H1 (cell line): ENCODE results near the gene SPAG16. TPM values are rescaled to one million over a fixed set of nuclear protein-coding genes. Genes with fewer than 3 reads are reported as not detected.

Source experiments
- CTCF ChIP-seq, 3 experiments: IDR thresholded peaks; 1 replicate in 2 of 3; 2 replicates in 1 of 3; pipeline versions ENCODE4 v1.5.1 to v1.6.1; 2011; ENCODE audit warnings: low read length in 3 of 3, mild to moderate bottlenecking in 3 of 3, inconsistent platforms in 2 of 3, low read depth in 1 of 3, moderate library complexity in 1 of 3; ENCODE audit not compliant: insufficient read depth in 1 of 3; ENCODE audit errors: control extremely low read depth in 1 of 3
- EP300 ChIP-seq, 2 experiments: IDR thresholded peaks; 1 replicate in 1 of 2; 2 replicates in 1 of 2; pipeline ENCODE4 v1.6.1; 2011 to 2012; ENCODE audit warnings: low read depth in 2 of 2, low read length in 2 of 2, mild to moderate bottlenecking in 2 of 2, borderline replicate concordance in 1 of 2, inconsistent platforms in 1 of 2, moderate library complexity in 1 of 2
- PHF8 ChIP-seq: fragments of 200-600 bp; sonication (generic); conservative IDR thresholded peaks from 2 replicates; pipeline ENCODE4 v1.7.1; 2012; ENCODE audit warnings: low read depth, mild to moderate bottlenecking, inconsistent platforms, low read length, moderate library complexity
- polyA plus RNA-seq, 7 experiments: library from polyadenylated mRNA; depleted of rRNA in 3 of 7; stranded (reverse) in 5 of 7; unstranded in 2 of 7; fragments of >200 nt in 5 of 7; fragments of 200-250 nt in 2 of 7; gene quantifications; 1 replicate in 5 of 7; 2 replicates in 1 of 7; 4 replicates in 1 of 7; pipeline versions ENCODE4 v1.2.1 to v1.2.3, GENCODE V29; 2011 to 2013; ENCODE audit warnings: missing spikeins in 2 of 7, mixed read lengths in 2 of 7
- total RNA-seq: library from RNA; stranded (reverse); fragmentation: NEBNext Ultra II Directional; extraction: Animal tissue kit (Norgen Biotek cat#: 25700); gene quantifications from 2 replicates; pipeline ENCODE4 v1.2.1, GENCODE V29; 2021
- TF ChIP-seq, protein P1 (sequence below): IDR thresholded peaks from 2 replicates; pipeline ENCODE4 v1.6.1; 2012; ENCODE audit warnings: inconsistent platforms

Gene SPAG16
- total and polyA plus RNA-seq, 2 of the 8 experiments (the other 6 are each of a cell fraction or from before 2014, with no cell fraction given) = 6.0 to 14.9 TPM

- TF ChIP-seq EP300 (IDR thresholded peaks at IDR 0.05; ENCODE audit: borderline replicate concordance in 1 of 2, low read depth in 2 of 2, low read length in 2 of 2) (no peak), PHF8 (no peak), CTCF (IDR thresholded peaks at IDR 0.05; ENCODE audit: control extremely low read depth in 1 of 3, insufficient read depth in 1 of 3, low read depth in 1 of 3, low read length in 3 of 3) (no peak)
- TF ChIP-seq, protein P1, sequence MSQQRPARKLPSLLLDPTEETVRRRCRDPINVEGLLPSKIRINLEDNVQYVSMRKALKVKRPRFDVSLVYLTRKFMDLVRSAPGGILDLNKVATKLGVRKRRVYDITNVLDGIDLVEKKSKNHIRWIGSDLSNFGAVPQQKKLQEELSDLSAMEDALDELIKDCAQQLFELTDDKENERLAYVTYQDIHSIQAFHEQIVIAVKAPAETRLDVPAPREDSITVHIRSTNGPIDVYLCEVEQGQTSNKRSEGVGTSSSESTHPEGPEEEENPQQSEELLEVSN = no peak
These were observed 12.0 kb downstream of the SPAG16 start (continued) for GRCh38 chr2:213296270-213296669.
